T-helper 1 cell treated with Interleukin-12 subunit alpha and Interleukin-12 subunit beta and Interleukin-4 antibody, amounts not matched to agents 30 ng/mL and 1 ng/mL, for 36 hours (primary cell): ENCODE measurements around the gene ADGRB2. TPM values are rescaled to one million over a fixed set of nuclear protein-coding genes. Genes with fewer than 3 reads are reported as not detected.

Experiments
- intact Hi-C: fragments of 100-400 bp; cut with micrococcal nuclease; formaldehyde crosslinking; loops from one replicate; pipeline ENCODE4 v1.15.1; 2024
- total RNA-seq: library from RNA; stranded (reverse); gene quantifications from 2 replicates; pipeline ENCODE4 v1.2.3, GENCODE V29; 2022

The ADGRB2 gene
- total RNA-seq, 1 donor from 2014 or later = 0.39 TPM

GRCh38 chr1:31765041-31765467 is 914 bp upstream of the ADGRB2 start:
- intact Hi-C loops = loop anchor here (2.0 kb wide), 1 partner anchor 308 kb away; the partner anchor contains the start of gene TMEM39B

GRCh38 chr1:31763671-31764311 is 349 bp downstream of the ADGRB2 start:
- intact Hi-C loops = loop anchor here (2.0 to 5.0 kb wide), 2 partner anchors 179 to 309 kb away; partner anchors contain the start of gene TMEM39B

GRCh38 chr1:31762726-31763670 is 1.1 kb downstream of the ADGRB2 start:
- intact Hi-C loops = loop anchor here (5.0 kb wide), 1 partner anchor 179 kb away; no protein-coding TSS in a partner anchor

- intact Hi-C loops = loop anchor here (5.0 kb wide), 1 partner anchor 180 kb away; no protein-coding TSS in a partner anchor
These were observed 1.8 kb downstream of the ADGRB2 start for GRCh38 chr1:31762323-31762722.

- intact Hi-C loops = loop anchor here (1.0 to 5.0 kb wide), 4 partner anchors 26 to 202 kb away; partner anchors contain the start of gene PEF1
These were observed 2.3 kb downstream of the ADGRB2 start for GRCh38 chr1:31761883-31762282.

- intact Hi-C loops = loop anchor here (1.0 to 5.0 kb wide), 4 partner anchors 28 to 204 kb away; partner anchors contain the start of gene PEF1
These were observed 3.4 kb downstream of the ADGRB2 start for GRCh38 chr1:31760471-31761470.

DNA sequence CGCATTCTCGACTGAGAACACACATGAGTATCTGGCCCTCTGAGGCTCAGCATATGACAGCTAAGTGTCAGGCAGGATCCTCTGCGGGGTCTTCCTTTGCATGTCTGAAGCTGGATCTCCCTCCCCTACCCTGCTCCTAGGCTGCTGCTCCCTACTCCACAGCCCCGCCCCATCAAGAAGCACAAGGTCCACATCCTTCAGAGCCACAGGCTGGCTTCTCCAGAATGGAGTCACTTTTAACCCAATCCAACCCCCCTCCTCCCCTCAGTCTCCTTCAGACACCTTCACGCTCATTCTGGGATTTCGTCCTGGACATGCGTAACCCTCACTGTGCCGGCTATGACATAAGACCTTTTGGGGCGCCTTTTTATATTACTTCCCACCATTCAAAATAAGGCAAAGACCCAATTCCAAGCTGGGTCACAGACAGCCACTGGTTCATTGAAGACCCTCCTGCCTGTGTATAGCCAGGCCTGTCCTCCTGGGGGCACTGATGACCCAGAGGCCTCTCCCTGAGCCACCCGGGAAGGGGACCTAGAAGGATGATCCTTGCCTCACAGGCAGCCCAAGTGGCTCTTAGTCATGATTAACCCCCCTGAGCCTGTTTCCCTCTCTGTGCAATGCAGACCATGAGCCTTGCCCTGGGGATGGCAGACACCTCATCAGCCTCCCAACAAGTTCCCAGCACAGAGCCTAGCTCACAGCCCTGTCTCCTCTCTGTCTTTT is 4.7 kb downstream of the ADGRB2 start:
- intact Hi-C loops = loop anchor here (2.0 to 5.0 kb wide), 2 partner anchors 115 to 183 kb away; partner anchors contain the start of gene PEF1

DNA sequence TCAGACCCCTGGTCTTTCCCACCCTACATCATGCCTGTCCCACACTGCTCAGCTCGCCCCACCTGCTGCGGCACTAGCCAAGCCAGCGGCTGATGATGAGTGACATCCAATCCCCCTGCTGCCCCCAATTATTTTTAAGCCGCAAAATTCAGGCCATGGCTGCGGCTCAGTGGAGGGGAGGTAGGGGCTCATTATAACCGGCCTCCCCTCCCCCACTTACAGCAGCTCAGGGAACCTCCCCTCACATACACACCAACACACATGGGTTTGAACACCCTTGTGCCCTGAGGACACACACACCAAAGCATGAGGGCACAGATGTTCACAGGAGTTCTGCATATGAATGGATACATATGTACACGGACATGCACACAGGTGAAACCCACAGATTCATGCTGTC is 5.3 kb downstream of the ADGRB2 start:
- intact Hi-C loops = no loop called here

DNA sequence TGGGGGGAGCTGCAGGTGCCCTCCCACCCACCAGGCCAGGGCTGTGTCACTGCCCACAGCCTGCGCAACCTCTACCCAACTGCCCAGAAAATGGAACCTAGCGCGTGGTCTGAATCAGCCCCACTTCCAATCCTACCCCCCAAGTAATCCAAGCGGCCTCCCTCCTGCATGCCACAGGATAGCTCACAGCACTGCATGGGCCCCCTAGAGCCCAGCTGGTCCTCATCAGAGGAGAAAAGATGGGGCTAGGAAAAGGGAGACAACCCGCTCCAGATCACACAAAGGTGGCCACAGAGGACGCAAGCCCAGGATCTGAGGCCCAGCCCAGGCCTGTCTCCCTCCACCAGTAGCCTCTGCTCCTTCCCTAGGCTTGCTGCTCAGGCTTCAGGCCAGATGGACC is 6.2 kb downstream of the ADGRB2 start:
- intact Hi-C loops = no loop called here

DNA sequence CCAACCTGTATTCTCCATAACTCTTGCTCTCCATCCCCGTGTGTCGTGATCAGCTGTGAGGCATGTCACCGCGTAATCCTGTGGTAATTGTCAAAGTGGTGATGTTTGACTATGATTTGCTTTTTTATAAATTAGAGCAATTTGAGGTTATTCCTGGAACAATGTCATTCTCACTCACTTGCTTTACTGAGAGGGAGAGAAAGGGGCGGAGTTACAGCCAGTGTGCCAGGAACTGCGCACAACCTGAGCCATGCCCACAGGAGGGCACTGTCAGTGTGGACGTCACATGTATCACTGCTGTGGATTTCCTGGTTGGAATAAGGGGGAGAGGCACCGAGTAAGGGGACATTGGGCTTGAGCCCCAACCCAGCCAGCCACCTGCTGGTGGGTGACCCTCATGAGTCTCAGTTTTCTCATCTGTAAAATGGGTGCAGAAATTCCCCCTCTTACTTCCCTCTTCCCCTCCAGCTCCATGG is 6.9 kb downstream of the ADGRB2 start:
- intact Hi-C loops = no loop called here

GRCh38 chr1:31756578-31756977 is 7.6 kb downstream of the ADGRB2 start:
- intact Hi-C loops = no loop called here

DNA sequence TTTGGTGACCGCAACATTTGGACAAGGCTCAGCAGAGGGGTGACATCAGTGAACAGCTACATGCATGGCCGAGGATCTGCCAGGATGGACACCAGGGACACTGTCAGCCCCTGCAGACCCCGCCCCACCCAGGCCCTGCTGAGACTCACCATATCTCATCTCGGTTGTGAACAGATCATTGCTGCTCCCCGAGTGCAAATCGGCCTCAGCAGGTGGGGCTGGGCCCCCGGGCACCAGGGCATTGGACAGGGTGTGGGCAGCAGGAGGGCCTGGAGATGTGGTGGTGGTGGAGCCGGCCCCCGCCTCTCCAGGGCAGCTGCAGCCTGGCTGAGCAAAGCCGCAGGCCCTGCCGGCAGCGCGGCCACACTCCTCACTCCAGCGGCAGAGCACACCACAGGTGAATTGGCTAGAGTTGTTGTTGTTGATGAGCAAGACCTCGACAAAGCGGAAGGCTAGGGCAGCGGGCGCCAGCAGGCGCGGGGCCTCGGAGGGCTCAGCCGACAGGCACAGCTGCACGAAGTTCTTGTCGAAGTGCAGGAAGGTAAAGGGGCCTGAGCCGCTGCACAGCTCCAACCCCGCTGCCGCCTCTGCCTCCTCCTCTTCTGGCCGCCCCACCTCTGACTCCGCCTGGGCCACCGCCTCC is 8.2 kb downstream of the ADGRB2 start:
- intact Hi-C loops = no loop called here

- intact Hi-C loops = no loop called here
These were observed 8.9 kb downstream of the ADGRB2 start for GRCh38 chr1:31755197-31755611.

DNA sequence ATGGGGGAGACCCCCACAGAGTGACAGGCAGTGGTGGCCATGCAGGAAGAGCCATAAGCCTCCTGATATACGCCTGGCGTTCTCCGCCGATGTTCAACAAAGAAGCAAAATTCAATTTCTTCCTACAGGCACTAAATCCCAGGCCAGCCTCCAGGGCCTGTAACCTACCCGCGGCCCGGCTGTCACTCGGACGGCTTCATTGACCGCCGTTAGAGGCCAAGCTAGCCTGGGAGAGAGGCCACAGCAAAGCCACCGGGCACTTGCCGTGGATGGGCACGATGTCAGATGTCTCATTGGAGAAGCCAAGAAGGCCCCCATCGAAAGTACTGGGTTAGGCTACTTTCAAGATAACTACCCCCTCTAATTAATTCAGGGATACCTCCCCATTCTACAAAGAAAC is 9.7 kb downstream of the ADGRB2 start:
- intact Hi-C loops = no loop called here

- intact Hi-C loops = no loop called here
These were observed 10.3 kb downstream of the ADGRB2 start for GRCh38 chr1:31753707-31754349.

GRCh38 chr1:31752952-31753475 is 11.1 kb downstream of the ADGRB2 start:
- intact Hi-C loops = no loop called here

- intact Hi-C loops = no loop called here
These were observed 11.9 kb downstream of the ADGRB2 start for GRCh38 chr1:31752258-31752657.

DNA sequence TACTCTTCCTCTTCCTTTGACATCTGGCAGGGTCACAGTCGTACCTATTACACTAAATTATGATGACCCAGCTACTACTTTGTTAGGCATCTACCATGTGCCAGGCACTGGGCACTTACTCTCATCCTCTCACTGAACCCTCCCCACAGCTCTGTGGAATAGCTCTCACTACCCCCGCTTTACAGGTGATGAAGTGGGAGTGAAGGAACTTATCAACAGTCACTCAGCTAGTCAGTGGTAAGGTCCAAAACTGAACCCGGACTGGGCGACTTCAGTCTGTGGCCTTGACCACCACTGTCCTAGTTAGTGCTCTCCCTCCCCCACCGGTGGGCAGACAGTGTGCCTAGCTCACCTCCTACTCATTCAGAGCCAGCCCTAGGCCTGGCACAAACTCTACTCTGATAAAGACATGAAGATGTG is 12.3 kb downstream of the ADGRB2 start:
- intact Hi-C loops = no loop called here
